Measurements from ENCODE around the gene FAM184B.
"Not testable (repeated sequence)": the region's sequence is repeated elsewhere in the genome, so short reads cannot be mapped to it uniquely, and the experiment has no call there.

FAM184B gene

GRCh38 chr4:17667653-17668201, 113.7 kb downstream of the FAM184B start:
- TF ChIP-seq CTCF (IDR thresholded peaks at IDR 0.05), result no peak
- Histone ChIP-seq H3K4me3 (no peak overlapping the region), H3K27ac (no peak overlapping the region)
- peak; percentile 31 for DNase-seq (ENCODE audit: low spot score)

GRCh38 chr4:17667253-17667652, 114.2 kb downstream of the FAM184B start:
- no peak for TF ChIP-seq CTCF (IDR thresholded peaks at IDR 0.05)
- no peak overlapping the region for H3K27ac ChIP-seq
- peak; percentile 56 for DNase-seq (ENCODE audit: low spot score)
- H3K4me3 ChIP-seq, result no peak overlapping the region

GRCh38 chr4:17665852-17666251, 115.6 kb downstream of the FAM184B start:
- Histone ChIP-seq H3K4me3 (no peak overlapping the region), H3K27ac (no peak overlapping the region)
- peak; percentile 26 for DNase-seq (ENCODE audit: low spot score)
- TF ChIP-seq CTCF (IDR thresholded peaks at IDR 0.05), result no peak

- no peak overlapping the region for H3K27ac ChIP-seq
- no peak for DNase-seq (ENCODE audit: low spot score)
- TF ChIP-seq CTCF (IDR thresholded peaks at IDR 0.05), result no peak
- no peak overlapping the region for H3K4me3 ChIP-seq
Measured at GRCh38 chr4:17665346-17665745, 116.1 kb downstream of the FAM184B start.

- Histone ChIP-seq H3K27ac (no peak overlapping the region), H3K4me3 (no peak overlapping the region)
- DNase-seq (ENCODE audit: low spot score), result peak; percentile 28
- TF ChIP-seq CTCF (IDR thresholded peaks at IDR 0.05), result no peak
Measured at GRCh38 chr4:17664755-17665154, 116.7 kb downstream of the FAM184B start.

- no peak overlapping the region for H3K27ac ChIP-seq
- TF ChIP-seq CTCF (IDR thresholded peaks at IDR 0.05), result no peak
- DNase-seq (ENCODE audit: low spot score), result no peak
- H3K4me3 ChIP-seq, result no peak overlapping the region
Measured at GRCh38 chr4:17662694-17663093, 118.7 kb downstream of the FAM184B start.

GRCh38 chr4:17659196-17659595, 122.2 kb downstream of the FAM184B start:
- H3K27ac ChIP-seq; DNase-seq (ENCODE audit: low spot score); H3K4me3 ChIP-seq: not testable (repeated sequence)

- DNase-seq (ENCODE audit: low spot score), result no peak
- no peak overlapping the region for H3K27ac ChIP-seq
- H3K4me3 ChIP-seq, result no peak overlapping the region
- no peak for TF ChIP-seq CTCF (IDR thresholded peaks at IDR 0.05)
Measured at GRCh38 chr4:17657849-17658248, 123.6 kb downstream of the FAM184B start.
